Kidney (tissue), 14 donors: ENCODE measurements around the gene NME7. TPM values are rescaled to one million over a fixed set of nuclear protein-coding genes. Genes with fewer than 3 reads are reported as not detected.

Experiments
- DNase-seq, 5 donors: peaks; one replicate each; pipeline ENCODE4 v3.0.0-alpha.2; 2013 to 2020
- FAIRE-seq: peaks from 2 replicates; lab custom pipeline; 2012; peaks lifted over from hg19 to GRCh38; lab: Jason Lieb, UNC
- H3K27ac ChIP-seq, 2 donors: one replicate each; pipeline ENCODE4 v1.7.0; 2013; ENCODE audit warnings: low read depth in 2 of 2, low read length in 2 of 2, inconsistent platforms in 1 of 2
- H3K27me3 ChIP-seq: one replicate; pipeline ENCODE4 v1.7.1; 2013; ENCODE audit warnings: low read length, inconsistent platforms; ENCODE audit not compliant: control insufficient read depth, insufficient read depth
- H3K36me3 ChIP-seq, 3 donors: one replicate each; pipeline versions ENCODE4 v1.7.0 to v1.7.1; 2013; ENCODE audit warnings: low read length in 3 of 3, control low read depth in 1 of 3, inconsistent platforms in 1 of 3; ENCODE audit not compliant: insufficient read depth in 3 of 3, control insufficient read depth in 2 of 3
- H3K4me1 ChIP-seq, 3 donors: one replicate each; pipeline versions ENCODE4 v1.7.0 to v1.7.1; 2013; ENCODE audit warnings: low read length in 3 of 3, inconsistent platforms in 1 of 3, low read depth in 1 of 3; ENCODE audit not compliant: control insufficient read depth in 2 of 3, insufficient read depth in 2 of 3
- H3K4me3 ChIP-seq, 3 donors: one replicate each; pipeline versions ENCODE4 v1.7.0 to v1.8.1; 2013; ENCODE audit warnings: low read length in 3 of 3, control low read depth in 1 of 3, inconsistent platforms in 1 of 3
- H3K9ac ChIP-seq, 3 donors: one replicate each; pipeline versions ENCODE4 v1.7.0 to v1.7.1; 2013; ENCODE audit warnings: low read length in 3 of 3, control low read depth in 1 of 3, inconsistent platforms in 1 of 3
- H3K9me3 ChIP-seq, 3 donors: one replicate each; pipeline versions ENCODE4 v1.7.0 to v1.7.1; 2013; ENCODE audit warnings: low read length in 3 of 3, control low read depth in 1 of 3, inconsistent platforms in 1 of 3; ENCODE audit not compliant: control insufficient read depth in 2 of 3, insufficient read depth in 1 of 3
- intact Hi-C: fragments of 100-400 bp; cut with DNase I; formaldehyde crosslinking; loops from one replicate; pipeline ENCODE4 v1.11.1; 2022
- polyA plus RNA-seq: library from polyadenylated mRNA; stranded (reverse); fragments of 350-450 nt; fragmentation: Illumina TruSeq; extraction: RNeasy Lipid Tissue Mini Kit (QIAGEN cat#74804); gene quantifications from one replicate; pipeline ENCODE4 v1.2.3, GENCODE V29; 2014; ENCODE audit warnings: low read depth, low replicate concordance; ENCODE audit not compliant: insufficient read depth
- total RNA-seq: library from RNA; stranded (reverse); fragmentation: NEBNext Ultra II Directional; extraction: Animal tissue kit (Norgen Biotek cat#: 25700); gene quantifications from one replicate; pipeline ENCODE4 v1.2.1, GENCODE V29; 2021
- TF ChIP-seq, protein P1 (sequence below): IDR thresholded peaks from 3 replicates; pipeline ENCODE4 v1.5.1; 2012; ENCODE audit warnings: mild to moderate bottlenecking, moderate library complexity, borderline replicate concordance; ENCODE audit not compliant: insufficient read depth; ENCODE audit errors: extremely low read depth
- donor health status: control.
- donor health status: control.
- donor health status: control.
- donor health status: control.
- donor health status: control.
- donor health status: DM: yes; HTN: yes; CAD: no.
- donor health status: Normal renal cell carcinoma (clear cell type).

Gene NME7
- total and polyA plus RNA-seq, 2 donors from 2014 or later: 13.7 to 31.9 TPM

GRCh38 chr1:169163059-169163458, 204.5 kb downstream of the NME7 start:
- Histone ChIP-seq H3K9me3 (no peaks in the 10 kb centered on the region), H3K4me3 (no peak overlapping the region), H3K27me3 (no peaks in the 10 kb centered on the region), H3K4me1 (peaks cover 0 to 4% (median 0%) of the 10 kb centered on the region in 3 donors), H3K36me3 (no peaks in the 10 kb centered on the region), H3K9ac (no peak overlapping the region), H3K27ac (no peak overlapping the region)
- intact Hi-C loops: no loop called here
- DNase-seq (no peak), FAIRE-seq (no peak)
- TF ChIP-seq, protein P1, sequence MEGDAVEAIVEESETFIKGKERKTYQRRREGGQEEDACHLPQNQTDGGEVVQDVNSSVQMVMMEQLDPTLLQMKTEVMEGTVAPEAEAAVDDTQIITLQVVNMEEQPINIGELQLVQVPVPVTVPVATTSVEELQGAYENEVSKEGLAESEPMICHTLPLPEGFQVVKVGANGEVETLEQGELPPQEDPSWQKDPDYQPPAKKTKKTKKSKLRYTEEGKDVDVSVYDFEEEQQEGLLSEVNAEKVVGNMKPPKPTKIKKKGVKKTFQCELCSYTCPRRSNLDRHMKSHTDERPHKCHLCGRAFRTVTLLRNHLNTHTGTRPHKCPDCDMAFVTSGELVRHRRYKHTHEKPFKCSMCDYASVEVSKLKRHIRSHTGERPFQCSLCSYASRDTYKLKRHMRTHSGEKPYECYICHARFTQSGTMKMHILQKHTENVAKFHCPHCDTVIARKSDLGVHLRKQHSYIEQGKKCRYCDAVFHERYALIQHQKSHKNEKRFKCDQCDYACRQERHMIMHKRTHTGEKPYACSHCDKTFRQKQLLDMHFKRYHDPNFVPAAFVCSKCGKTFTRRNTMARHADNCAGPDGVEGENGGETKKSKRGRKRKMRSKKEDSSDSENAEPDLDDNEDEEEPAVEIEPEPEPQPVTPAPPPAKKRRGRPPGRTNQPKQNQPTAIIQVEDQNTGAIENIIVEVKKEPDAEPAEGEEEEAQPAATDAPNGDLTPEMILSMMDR: no peak

- Histone ChIP-seq H3K36me3 (no peaks in the 10 kb centered on the region), H3K4me1 (peaks cover 0 to 4% (median 0%) of the 10 kb centered on the region in 3 donors), H3K4me3 (no peak overlapping the region), H3K9ac (no peak overlapping the region), H3K9me3 (no peaks in the 10 kb centered on the region), H3K27ac (no peak overlapping the region), H3K27me3 (no peaks in the 10 kb centered on the region)
- TF ChIP-seq, protein P1: no peak
- DNase-seq (no peak), FAIRE-seq (no peak)
- intact Hi-C loops: no loop called here
Observed at GRCh38 chr1:169161496-169162194, 206.0 kb downstream of the NME7 start.

DNA sequence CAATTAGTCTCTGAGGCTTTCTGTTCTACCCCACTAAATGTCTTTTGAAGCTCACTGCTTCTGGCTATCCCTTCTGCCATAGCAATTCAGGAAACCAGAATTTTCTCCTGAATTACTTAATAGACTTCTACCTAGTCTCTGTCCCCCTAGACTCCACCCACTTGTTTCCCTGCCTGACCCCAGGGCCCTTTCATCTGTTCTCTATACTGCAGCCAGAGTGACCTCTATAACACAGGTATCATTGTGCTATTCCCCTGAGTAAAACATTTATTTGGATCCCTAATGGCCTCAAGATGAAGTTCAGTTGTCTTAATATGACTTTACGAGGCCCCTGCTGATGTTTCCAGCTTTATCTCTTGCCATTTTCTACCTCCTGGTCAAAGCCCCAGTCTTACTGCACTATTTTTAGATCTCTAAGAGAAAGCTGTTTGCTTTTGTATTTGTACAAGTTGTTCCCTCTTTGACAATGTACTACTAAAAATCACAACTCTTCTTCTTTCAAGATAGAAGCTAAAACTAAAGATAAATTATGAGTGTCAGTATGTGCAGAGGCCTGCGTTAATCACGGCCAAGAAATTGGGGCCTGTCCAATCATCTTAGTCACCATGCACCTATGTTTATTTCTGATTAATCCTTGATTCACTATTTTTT, 206.6 kb downstream of the NME7 start:
- H3K9ac ChIP-seq: no peak overlapping the region
- peaks cover 0 to 4% (median 0%) of the 10 kb centered on the region in 3 donors for H3K4me1 ChIP-seq
- intact Hi-C loops: no loop called here
- H3K27ac ChIP-seq: no peak overlapping the region
- no peak overlapping the region for H3K4me3 ChIP-seq
- no peaks in the 10 kb centered on the region for H3K27me3 ChIP-seq
- no peaks in the 10 kb centered on the region for H3K9me3 ChIP-seq
- no peak for FAIRE-seq
- DNase-seq: no peak
- H3K36me3 ChIP-seq: no peaks in the 10 kb centered on the region
- TF ChIP-seq, protein P1: no peak
